AG09309 (cell line): ENCODE data around the gene TEAD2.
"Not testable (repeated sequence)": the region's sequence is repeated elsewhere in the genome, so short reads cannot be mapped to it uniquely, and the experiment has no call there.

ENCODE experiments used
- DNase-seq: peaks from one replicate; pipeline ENCODE4 v3.0.0-alpha.2; 2010; ENCODE audit warnings: low read depth
- H3K4me3 ChIP-seq: 2 replicates; pipeline ENCODE4 v1.5.1; 2011; ENCODE audit warnings: mild to moderate bottlenecking, low read depth, low read length, moderate library complexity; ENCODE audit not compliant: control insufficient read depth
- CTCF ChIP-seq: IDR thresholded peaks from 2 replicates; pipeline ENCODE4 v1.5.1; 2011; ENCODE audit warnings: mild to moderate bottlenecking, low read depth, low read length, inconsistent platforms; ENCODE audit not compliant: insufficient read depth, control insufficient read depth; ENCODE audit errors: missing control alignments

TEAD2 gene

GRCh38 chr19:49336482-49337266, 25.5 kb downstream of the TEAD2 start:
- no peak overlapping the region for H3K4me3 ChIP-seq
- DNase-seq = no peak
- no peak for TF ChIP-seq CTCF

GRCh38 chr19:49335784-49336481, 26.3 kb downstream of the TEAD2 start:
- no peak for TF ChIP-seq CTCF
- H3K4me3 ChIP-seq = no peak overlapping the region
- no peak for DNase-seq

GRCh38 chr19:49335071-49335783, 27.0 kb downstream of the TEAD2 start, which contains the start of gene CD37:
TSS of gene CD37 (plus strand) at chr19:49335406. CDS start at chr19:49335541, 135 bp downstream.
- no peak for DNase-seq
- no peak for TF ChIP-seq CTCF
- H3K4me3 ChIP-seq = no peak within 1 kb of the TSS

GRCh38 chr19:49333811-49334288, 28.4 kb downstream of the TEAD2 start:
- no peak overlapping the region for H3K4me3 ChIP-seq
- no peak for DNase-seq
- TF ChIP-seq CTCF = no peak

GRCh38 chr19:49333418-49333805, 28.8 kb downstream of the TEAD2 start:
- H3K4me3 ChIP-seq = no peak overlapping the region
- no peak for TF ChIP-seq CTCF
- no peak for DNase-seq

GRCh38 chr19:49332691-49333417, 29.4 kb downstream of the TEAD2 start:
- not testable (repeated sequence) for DNase-seq, H3K4me3 ChIP-seq

- no peak for DNase-seq
- H3K4me3 ChIP-seq = no peak overlapping the region
- no peak for TF ChIP-seq CTCF
Measured at GRCh38 chr19:49331616-49332055, 30.6 kb downstream of the TEAD2 start.

- not testable (repeated sequence) for DNase-seq, H3K4me3 ChIP-seq
Measured at GRCh38 chr19:49331187-49331586, 31.0 kb downstream of the TEAD2 start.
